GM13976 (cell line): ENCODE measurements around the gene SCGB1D2.
"Not testable (repeated sequence)": the region's sequence is repeated elsewhere in the genome, so short reads cannot be mapped to it uniquely, and the experiment has no call there.

Source experiments
- DNase-seq: peaks from one replicate; pipeline ENCODE4 v3.0.0; 2012; ENCODE audit warnings: low spot score
- CTCF ChIP-seq: IDR thresholded peaks from 2 replicates; pipeline ENCODE4 v1.5.1; 2012; ENCODE audit warnings: borderline replicate concordance, mild to moderate bottlenecking; ENCODE audit not compliant: insufficient read depth; ENCODE audit errors: extremely low read depth, missing control alignments, control extremely low read depth
- in situ Hi-C: fragments of 300-500 bp; cut with MboI; formaldehyde crosslinking; loops from one replicate; pipeline ENCODE4 v1.12.0; 2022; ENCODE audit warnings: low sequenced_read_pairs, mixed read lengths, inconsistent platforms; ENCODE audit not compliant: unreplicated experiment

The SCGB1D2 gene

GRCh38 chr11:62204430-62204829, 37.6 kb upstream of the SCGB1D2 start:
- no peak for TF ChIP-seq CTCF
- in situ Hi-C loops = no loop called here
- DNase-seq = no peak

DNA sequence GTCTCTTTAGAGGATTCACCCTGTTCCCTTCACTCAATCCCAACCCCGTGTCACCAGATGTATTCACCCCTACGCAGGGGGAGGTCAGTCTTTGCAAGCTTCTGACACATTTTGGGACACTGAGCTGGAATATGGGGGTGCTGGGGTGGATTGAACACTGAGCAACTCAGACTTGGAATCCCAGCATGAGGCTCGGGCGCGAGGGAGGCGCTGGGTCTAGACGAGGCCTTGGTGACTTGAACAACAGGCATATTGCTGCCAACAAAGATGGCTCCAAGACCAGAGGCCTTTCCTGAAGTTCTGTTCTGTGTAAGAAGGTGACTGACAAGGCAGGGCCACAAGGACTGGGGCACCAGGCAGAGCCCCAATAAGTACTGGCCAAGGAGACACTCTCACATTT, 36.6 kb upstream of the SCGB1D2 start:
- no peak for TF ChIP-seq CTCF
- in situ Hi-C loops = no loop called here
- DNase-seq = no peak

GRCh38 chr11:62206276-62207066, 35.6 kb upstream of the SCGB1D2 start:
- in situ Hi-C loops, DNase-seq: not testable (repeated sequence)

- in situ Hi-C loops = no loop called here
- TF ChIP-seq CTCF = no peak
- DNase-seq = no peak
Observed at GRCh38 chr11:62208785-62209144, 33.3 kb upstream of the SCGB1D2 start.

- DNase-seq = no peak
- peak; percentile 12 for TF ChIP-seq CTCF
- in situ Hi-C loops = no loop called here
Observed at GRCh38 chr11:62217191-62217748, 24.8 kb upstream of the SCGB1D2 start.

DNA sequence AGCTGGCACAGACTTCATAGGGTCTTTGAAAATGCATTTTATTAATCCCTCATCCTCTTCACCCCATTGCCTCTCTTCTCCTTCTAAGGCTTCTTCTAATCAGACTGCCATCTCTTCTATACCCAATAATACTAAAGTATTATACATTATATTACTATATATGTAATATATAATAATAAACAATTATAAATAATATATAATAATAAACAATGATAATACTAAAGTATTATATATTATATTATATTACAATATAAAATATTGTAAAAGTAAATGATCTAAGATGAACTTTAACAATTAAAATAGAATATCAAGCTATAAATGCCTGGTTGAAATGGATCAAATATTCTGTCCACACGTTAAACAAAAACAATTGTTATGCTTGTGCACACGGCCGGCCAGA, 20.5 kb upstream of the SCGB1D2 start:
- no peak for TF ChIP-seq CTCF
- in situ Hi-C loops = no loop called here
- DNase-seq = no peak

GRCh38 chr11:62223095-62223494, 18.9 kb upstream of the SCGB1D2 start:
- no peak for TF ChIP-seq CTCF
- in situ Hi-C loops = no loop called here
- no peak for DNase-seq
